Stimulated activated naive CD8-positive, alpha-beta T cell treated with anti-CD3 and anti-CD28 coated beads, Interleukin-15, amount 100 ng/mL, for 72 hours (primary cell): ENCODE measurements around the gene SERPINB5.

Experiments used
- ATAC-seq: fragments of 150-1000 bp; cut with Tn5 transposase; 2 replicates; pipeline ENCODE4 v1.10.0; 2021; ENCODE audit warnings: mild to moderate bottlenecking, moderate library complexity
- DNase-seq, 2 donors: peaks; one replicate each; pipeline ENCODE4 v3.0.0; 2021 to 2022
- H3K27ac Mint-ChIP-seq, 2 donors: one replicate each; pipeline ENCODE4 v1.8.0; 2022; ENCODE audit warnings: mild to moderate bottlenecking in 2 of 2, mixed read lengths in 2 of 2, moderate library complexity in 2 of 2
- H3K27me3 Mint-ChIP-seq: one replicate; pipeline ENCODE4 v1.8.0; 2022; ENCODE audit warnings: mixed read lengths
- H3K4me1 Mint-ChIP-seq: one replicate; pipeline ENCODE4 v1.8.0; 2022; ENCODE audit warnings: mild to moderate bottlenecking, mixed read lengths
- H3K4me3 Mint-ChIP-seq, 2 donors: one replicate each; pipeline ENCODE4 v1.8.0; 2022; ENCODE audit warnings: mild to moderate bottlenecking in 2 of 2, mixed read lengths in 2 of 2, moderate library complexity in 1 of 2
- H3K9me3 Mint-ChIP-seq, 2 donors: one replicate each; pipeline ENCODE4 v1.8.0; 2022; ENCODE audit warnings: mixed read lengths in 2 of 2

The SERPINB5 gene

GRCh38 chr18:63539904-63540510 is 63.2 kb downstream of the SERPINB5 start:
- Mint-ChIP-seq H3K4me1 (no peaks in the 10 kb centered on the region), H3K4me3 (no peak overlapping the region), H3K27ac (no peak overlapping the region), H3K27me3 (peaks cover 7% of the 10 kb centered on the region), H3K9me3 (no peaks in the 10 kb centered on the region)
- DNase-seq (no peak), ATAC-seq (no peak)

- ATAC-seq = no peak
- H3K27me3 Mint-ChIP-seq = peaks cover 7% of the 10 kb centered on the region
- no peak within 1 kb of the TSS for H3K27ac Mint-ChIP-seq
- H3K4me1 Mint-ChIP-seq = no peaks in the 10 kb centered on the region
- H3K9me3 Mint-ChIP-seq = no peaks in the 10 kb centered on the region
- no peak for DNase-seq
- no peak within 1 kb of the TSS for H3K4me3 Mint-ChIP-seq
Observed at GRCh38 chr18:63542069-63542468, 65.3 kb downstream of the SERPINB5 start, which contains the start of gene SERPINB12. Gene SERPINB12 (plus strand): TSS chr18:63542369. CDS start chr18:63556160, 13,791 bp downstream.

- no peak overlapping the region for H3K27ac Mint-ChIP-seq
- H3K4me3 Mint-ChIP-seq = no peak overlapping the region
- H3K9me3 Mint-ChIP-seq = no peaks in the 10 kb centered on the region
- H3K4me1 Mint-ChIP-seq = no peaks in the 10 kb centered on the region
- ATAC-seq (no peak), DNase-seq (no peak)
- peaks cover 15% of the 10 kb centered on the region for H3K27me3 Mint-ChIP-seq
Observed at GRCh38 chr18:63544017-63544416, 67.3 kb downstream of the SERPINB5 start.

- DNase-seq (no peak), ATAC-seq (no peak)
- Mint-ChIP-seq H3K27me3 (peaks cover 11% of the 10 kb centered on the region), H3K27ac (no peak overlapping the region), H3K4me1 (no peaks in the 10 kb centered on the region), H3K9me3 (no peaks in the 10 kb centered on the region), H3K4me3 (no peak overlapping the region)
Observed at GRCh38 chr18:63545000-63545399, 68.2 kb downstream of the SERPINB5 start.

- H3K4me1 Mint-ChIP-seq = no peaks in the 10 kb centered on the region
- DNase-seq = no peak
- H3K27ac Mint-ChIP-seq = no peak overlapping the region
- no peaks in the 10 kb centered on the region for H3K9me3 Mint-ChIP-seq
- no peak overlapping the region for H3K4me3 Mint-ChIP-seq
- no peak for ATAC-seq
- H3K27me3 Mint-ChIP-seq = peaks cover 23% of the 10 kb centered on the region
Observed at GRCh38 chr18:63550068-63550467, 73.3 kb downstream of the SERPINB5 start.

- Mint-ChIP-seq H3K4me3 (no peak overlapping the region), H3K27me3 (peaks cover 23% of the 10 kb centered on the region), H3K9me3 (no peaks in the 10 kb centered on the region), H3K27ac (no peak overlapping the region), H3K4me1 (no peaks in the 10 kb centered on the region)
- ATAC-seq = no peak
- DNase-seq = no peak
Observed at GRCh38 chr18:63551769-63552168, 75.0 kb downstream of the SERPINB5 start.

- Mint-ChIP-seq H3K9me3 (no peaks in the 10 kb centered on the region), H3K4me1 (no peaks in the 10 kb centered on the region), H3K4me3 (no peak overlapping the region), H3K27ac (no peak overlapping the region), H3K27me3 (peaks cover 22% of the 10 kb centered on the region)
- DNase-seq (no peak), ATAC-seq (no peak)
Observed at GRCh38 chr18:63552581-63552980, 75.8 kb downstream of the SERPINB5 start.

- ATAC-seq (no peak), DNase-seq (no peak)
- Mint-ChIP-seq H3K4me1 (no peaks in the 10 kb centered on the region), H3K9me3 (no peaks in the 10 kb centered on the region), H3K27ac (no peak overlapping the region), H3K4me3 (no peak overlapping the region), H3K27me3 (peaks cover 17% of the 10 kb centered on the region)
Observed at GRCh38 chr18:63553081-63553480, 76.3 kb downstream of the SERPINB5 start.
